SK-N-MC (cell line): ENCODE measurements around the gene C20orf144.

Experiments used
- EZH2 ChIP-seq: fragments of 200-600 bp; sonication (generic); IDR thresholded peaks from one replicate; pipeline ENCODE4 v1.6.1; 2017; ENCODE audit warnings: antibody characterized with exemption
- FOXP2 ChIP-seq: optimal IDR thresholded peaks from 2 replicates; pipeline ENCODE3; 2011; ENCODE audit warnings: mild to moderate bottlenecking, moderate library complexity; ENCODE audit not compliant: insufficient read depth; ENCODE audit errors: extremely low read length, control extremely low read depth
- POLR2AphosphoS5 ChIP-seq: IDR thresholded peaks from 2 replicates; pipeline ENCODE4 v1.6.1; 2012; ENCODE audit warnings: mild to moderate bottlenecking, low read depth, low read length, borderline replicate concordance

GRCh38 chr20:33645396-33645795, 16.7 kb upstream of the C20orf144 start:
- TF ChIP-seq EZH2 (no peak), POLR2AphosphoS5 (no peak), FOXP2 (no peak)
